HepG2 (cell line): ENCODE data around the gene ENDOD1. TPM values are rescaled to one million over a fixed set of nuclear protein-coding genes. Genes with fewer than 3 reads are reported as not detected.

Experiments
- BCL6 ChIP-seq: IDR thresholded peaks from 2 replicates; pipeline ENCODE4 v1.6.1; 2016; ENCODE audit warnings: missing genetic modification reagents, missing compliant biosample characterization
- FLYWCH1 ChIP-seq: sonication (generic); formaldehyde crosslinking; IDR thresholded peaks from 2 replicates; pipeline ENCODE4 v1.8.1; 2023; ENCODE audit warnings: mild to moderate bottlenecking, missing genetic modification reagents
- SP140L ChIP-seq: sonication (generic); formaldehyde crosslinking; IDR thresholded peaks from 2 replicates; pipeline ENCODE4 v1.4.0; 2020; ENCODE audit warnings: missing genetic modification reagents, borderline replicate concordance
- STAG1 ChIP-seq: sonication (generic); formaldehyde crosslinking; IDR thresholded peaks from 2 replicates; pipeline ENCODE4 v1.4.0; 2020; ENCODE audit warnings: missing genetic modification reagents
- TCF12 ChIP-seq, 2 experiments: fragments of 450-650 bp in 1 of 2; sonication (generic) in 1 of 2; formaldehyde crosslinking in 1 of 2; IDR thresholded peaks; 2 replicates each; pipeline versions ENCODE4 v1.6.1 to v1.8.0; 2017 to 2022; ENCODE audit warnings: antibody characterized with exemption in 1 of 2, mild to moderate bottlenecking in 1 of 2, missing genetic modification reagents in 1 of 2, moderate library complexity in 1 of 2
- THAP11 ChIP-seq: IDR thresholded peaks from 2 replicates; pipeline ENCODE4 v1.6.1; 2016; ENCODE audit warnings: missing biosample characterization, missing genetic modification reagents
- U2AF2 ChIP-seq: fragments of 200-400 bp; formaldehyde crosslinking; IDR thresholded peaks from 2 replicates; pipeline ENCODE4 v1.6.1; 2017; ENCODE audit warnings: low read depth, mild to moderate bottlenecking, low read length
- ZBTB38 ChIP-seq: sonication (generic); formaldehyde crosslinking; IDR thresholded peaks from 2 replicates; pipeline ENCODE4 v1.5.1; 2020; ENCODE audit warnings: mild to moderate bottlenecking, missing genetic modification reagents
- ZBTB8A ChIP-seq: sonication (generic); formaldehyde crosslinking; IDR thresholded peaks from 2 replicates; pipeline ENCODE4 v1.4.0; 2020; ENCODE audit warnings: mild to moderate bottlenecking, low read depth, missing genetic modification reagents, borderline replicate concordance
- ZC3H13 ChIP-seq: sonication (generic); formaldehyde crosslinking; IDR thresholded peaks from 2 replicates; pipeline ENCODE4 v1.8.1; 2023; ENCODE audit warnings: mild to moderate bottlenecking, missing genetic modification reagents, moderate library complexity
- ZFP62 ChIP-seq: sonication (generic); formaldehyde crosslinking; IDR thresholded peaks from 2 replicates; pipeline ENCODE4 v1.4.0; 2020; ENCODE audit warnings: missing genetic modification reagents
- ZNF264 ChIP-seq: sonication (generic); formaldehyde crosslinking; IDR thresholded peaks from 2 replicates; pipeline ENCODE4 v1.4.0; 2020; ENCODE audit warnings: missing genetic modification reagents
- ZNF383 ChIP-seq: sonication (generic); formaldehyde crosslinking; IDR thresholded peaks from 2 replicates; pipeline ENCODE4 v1.4.0; 2020; ENCODE audit warnings: missing genetic modification reagents, mild to moderate bottlenecking, borderline replicate concordance
- ZNF546 ChIP-seq: sonication (generic); formaldehyde crosslinking; conservative IDR thresholded peaks from 2 replicates; pipeline ENCODE4 v1.8.1; 2023; ENCODE audit warnings: mild to moderate bottlenecking, missing genetic modification reagents
- polyA plus RNA-seq, 8 experiments: library from polyadenylated mRNA; depleted of rRNA in 3 of 8; stranded (reverse) in 7 of 8; unstranded in 1 of 8; fragments of >200 nt; fragmentation: Illumina TruSeq in 4 of 8; extraction: Trizol in 4 of 8; gene quantifications; 2 replicates each; pipeline versions ENCODE4 v1.2.1 to v1.2.3, GENCODE V29; 2011 to 2016; ENCODE audit warnings: low read depth in 4 of 8, missing spikeins in 1 of 8, mixed read lengths in 1 of 8; ENCODE audit not compliant: insufficient read depth in 1 of 8
- total RNA-seq, 5 experiments: library from RNA; depleted of rRNA; stranded (reverse); fragments of >200 nt; fragmentation: Illumina TruSeq; extraction: Trizol; gene quantifications; 2 replicates each; pipeline ENCODE4 v1.2.3, GENCODE V29; 2016; ENCODE audit warnings: low read depth in 1 of 5
- TF ChIP-seq, protein P1 (sequence below): IDR thresholded peaks from 2 replicates; pipeline ENCODE4 v1.6.1; 2016; ENCODE audit warnings: missing compliant biosample characterization, missing genetic modification reagents, borderline replicate concordance
- TF ChIP-seq, protein P2 (sequence below): sonication (generic); formaldehyde crosslinking; IDR thresholded peaks from 2 replicates; pipeline ENCODE4 v1.4.0; 2020; ENCODE audit warnings: missing genetic modification reagents
- TF ChIP-seq, protein P3 (sequence below): sonication (generic); formaldehyde crosslinking; IDR thresholded peaks from 2 replicates; pipeline ENCODE4 v1.4.0; 2020; ENCODE audit warnings: missing genetic modification reagents, borderline replicate concordance
- TF ChIP-seq, protein P4 (sequence below): sonication (generic); formaldehyde crosslinking; IDR thresholded peaks from 2 replicates; pipeline ENCODE4 v1.8.0; 2022; ENCODE audit warnings: missing genetic modification reagents, mild to moderate bottlenecking, inconsistent platforms, borderline replicate concordance
- TF ChIP-seq, protein P5 (sequence below): IDR thresholded peaks from 2 replicates; pipeline ENCODE4 v1.6.1; 2018; ENCODE audit warnings: missing genetic modification reagents
- TF ChIP-seq, protein P6 (sequence below): sonication (generic); formaldehyde crosslinking; IDR thresholded peaks from 2 replicates; pipeline ENCODE4 v1.4.0; 2020; ENCODE audit warnings: missing genetic modification reagents

The ENDOD1 gene
- total and polyA plus RNA-seq, 2 of the 13 experiments (the other 11 are each of a cell fraction or from before 2014, with no cell fraction given): 2.0 to 6.8 TPM

DNA sequence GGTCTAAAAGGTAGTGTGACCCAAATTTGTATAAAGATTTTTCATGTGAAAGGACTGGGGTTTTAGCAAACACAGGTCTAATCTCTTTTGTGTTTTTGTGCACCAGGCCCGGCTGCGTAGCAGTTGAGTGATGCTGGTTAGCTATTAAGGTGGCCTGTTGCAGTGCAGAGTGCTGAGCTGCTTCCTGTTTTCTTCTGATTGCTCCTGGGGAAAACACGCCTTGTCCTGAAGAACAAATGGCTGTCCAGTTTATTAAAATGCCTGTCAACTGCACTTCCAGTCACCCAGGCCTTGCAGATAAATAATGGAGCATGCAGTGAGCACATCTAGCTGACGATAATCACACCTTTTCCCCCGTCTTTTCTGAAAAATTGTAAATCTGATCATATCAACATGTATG, 21.1 kb upstream of the ENDOD1 start (continued):
- TF ChIP-seq, protein P1, sequence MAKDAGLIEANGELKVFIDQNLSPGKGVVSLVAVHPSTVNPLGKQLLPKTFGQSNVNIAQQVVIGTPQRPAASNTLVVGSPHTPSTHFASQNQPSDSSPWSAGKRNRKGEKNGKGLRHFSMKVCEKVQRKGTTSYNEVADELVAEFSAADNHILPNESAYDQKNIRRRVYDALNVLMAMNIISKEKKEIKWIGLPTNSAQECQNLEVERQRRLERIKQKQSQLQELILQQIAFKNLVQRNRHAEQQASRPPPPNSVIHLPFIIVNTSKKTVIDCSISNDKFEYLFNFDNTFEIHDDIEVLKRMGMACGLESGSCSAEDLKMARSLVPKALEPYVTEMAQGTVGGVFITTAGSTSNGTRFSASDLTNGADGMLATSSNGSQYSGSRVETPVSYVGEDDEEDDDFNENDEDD: no peak
- TF ChIP-seq, protein P2, sequence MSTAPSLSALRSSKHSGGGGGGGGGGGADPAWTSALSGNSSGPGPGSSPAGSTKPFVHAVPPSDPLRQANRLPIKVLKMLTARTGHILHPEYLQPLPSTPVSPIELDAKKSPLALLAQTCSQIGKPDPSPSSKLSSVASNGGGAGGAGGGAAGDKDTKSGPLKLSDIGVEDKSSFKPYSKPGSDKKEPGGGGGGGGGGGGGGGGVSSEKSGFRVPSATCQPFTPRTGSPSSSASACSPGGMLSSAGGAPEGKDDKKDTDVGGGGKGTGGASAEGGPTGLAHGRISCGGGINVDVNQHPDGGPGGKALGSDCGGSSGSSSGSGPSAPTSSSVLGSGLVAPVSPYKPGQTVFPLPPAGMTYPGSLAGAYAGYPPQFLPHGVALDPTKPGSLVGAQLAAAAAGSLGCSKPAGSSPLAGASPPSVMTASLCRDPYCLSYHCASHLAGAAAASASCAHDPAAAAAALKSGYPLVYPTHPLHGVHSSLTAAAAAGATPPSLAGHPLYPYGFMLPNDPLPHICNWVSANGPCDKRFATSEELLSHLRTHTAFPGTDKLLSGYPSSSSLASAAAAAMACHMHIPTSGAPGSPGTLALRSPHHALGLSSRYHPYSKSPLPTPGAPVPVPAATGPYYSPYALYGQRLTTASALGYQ (CRISPR knock-in tag): peak; percentile 57; the same call in 1 of the 2 replicates
- no peak for TF ChIP-seq BCL6 (CRISPR knock-in tag)
- no peak for TF ChIP-seq ZFP62
- TF ChIP-seq, protein P3, sequence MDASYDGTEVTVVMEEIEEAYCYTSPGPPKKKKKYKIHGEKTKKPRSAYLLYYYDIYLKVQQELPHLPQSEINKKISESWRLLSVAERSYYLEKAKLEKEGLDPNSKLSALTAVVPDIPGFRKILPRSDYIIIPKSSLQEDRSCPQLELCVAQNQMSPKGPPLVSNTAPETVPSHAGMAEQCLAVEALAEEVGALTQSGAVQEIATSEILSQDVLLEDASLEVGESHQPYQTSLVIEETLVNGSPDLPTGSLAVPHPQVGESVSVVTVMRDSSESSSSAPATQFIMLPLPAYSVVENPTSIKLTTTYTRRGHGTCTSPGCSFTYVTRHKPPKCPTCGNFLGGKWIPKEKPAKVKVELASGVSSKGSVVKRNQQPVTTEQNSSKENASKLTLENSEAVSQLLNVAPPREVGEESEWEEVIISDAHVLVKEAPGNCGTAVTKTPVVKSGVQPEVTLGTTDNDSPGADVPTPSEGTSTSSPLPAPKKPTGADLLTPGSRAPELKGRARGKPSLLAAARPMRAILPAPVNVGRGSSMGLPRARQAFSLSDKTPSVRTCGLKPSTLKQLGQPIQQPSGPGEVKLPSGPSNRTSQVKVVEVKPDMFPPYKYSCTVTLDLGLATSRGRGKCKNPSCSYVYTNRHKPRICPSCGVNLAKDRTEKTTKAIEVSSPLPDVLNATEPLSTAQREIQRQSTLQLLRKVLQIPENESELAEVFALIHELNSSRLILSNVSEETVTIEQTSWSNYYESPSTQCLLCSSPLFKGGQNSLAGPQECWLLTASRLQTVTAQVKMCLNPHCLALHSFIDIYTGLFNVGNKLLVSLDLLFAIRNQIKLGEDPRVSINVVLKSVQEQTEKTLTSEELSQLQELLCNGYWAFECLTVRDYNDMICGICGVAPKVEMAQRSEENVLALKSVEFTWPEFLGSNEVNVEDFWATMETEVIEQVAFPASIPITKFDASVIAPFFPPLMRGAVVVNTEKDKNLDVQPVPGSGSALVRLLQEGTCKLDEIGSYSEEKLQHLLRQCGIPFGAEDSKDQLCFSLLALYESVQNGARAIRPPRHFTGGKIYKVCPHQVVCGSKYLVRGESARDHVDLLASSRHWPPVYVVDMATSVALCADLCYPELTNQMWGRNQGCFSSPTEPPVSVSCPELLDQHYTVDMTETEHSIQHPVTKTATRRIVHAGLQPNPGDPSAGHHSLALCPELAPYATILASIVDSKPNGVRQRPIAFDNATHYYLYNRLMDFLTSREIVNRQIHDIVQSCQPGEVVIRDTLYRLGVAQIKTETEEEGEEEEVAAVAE (CRISPR knock-in tag): peak; percentile 100
- TF ChIP-seq ZBTB8A (CRISPR knock-in tag): no peak
- no peak for TF ChIP-seq ZNF383 (CRISPR knock-in tag)
- no peak for TF ChIP-seq SP140L (CRISPR knock-in tag)
- TF ChIP-seq, protein P4, sequence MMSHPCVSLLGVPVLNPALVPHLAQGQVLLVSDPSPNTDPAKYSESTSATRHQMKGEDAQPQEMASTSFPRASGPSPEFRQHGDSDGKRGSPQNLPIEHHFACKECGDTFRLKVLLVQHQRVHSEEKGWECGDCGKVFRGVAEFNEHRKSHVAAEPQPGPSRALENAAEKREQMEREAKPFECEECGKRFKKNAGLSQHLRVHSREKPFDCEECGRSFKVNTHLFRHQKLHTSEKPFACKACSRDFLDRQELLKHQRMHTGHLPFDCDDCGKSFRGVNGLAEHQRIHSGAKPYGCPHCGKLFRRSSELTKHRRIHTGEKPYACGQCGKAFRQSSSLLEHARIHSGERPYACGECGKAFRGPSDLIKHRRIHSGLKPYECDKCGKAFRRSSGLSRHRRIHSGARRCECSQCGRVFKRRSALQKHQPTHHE: no peak
- no peak for TF ChIP-seq U2AF2
- TF ChIP-seq, protein P5, sequence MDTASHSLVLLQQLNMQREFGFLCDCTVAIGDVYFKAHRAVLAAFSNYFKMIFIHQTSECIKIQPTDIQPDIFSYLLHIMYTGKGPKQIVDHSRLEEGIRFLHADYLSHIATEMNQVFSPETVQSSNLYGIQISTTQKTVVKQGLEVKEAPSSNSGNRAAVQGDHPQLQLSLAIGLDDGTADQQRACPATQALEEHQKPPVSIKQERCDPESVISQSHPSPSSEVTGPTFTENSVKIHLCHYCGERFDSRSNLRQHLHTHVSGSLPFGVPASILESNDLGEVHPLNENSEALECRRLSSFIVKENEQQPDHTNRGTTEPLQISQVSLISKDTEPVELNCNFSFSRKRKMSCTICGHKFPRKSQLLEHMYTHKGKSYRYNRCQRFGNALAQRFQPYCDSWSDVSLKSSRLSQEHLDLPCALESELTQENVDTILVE (CRISPR knock-in tag): no peak
- TF ChIP-seq ZC3H13 (CRISPR knock-in tag): no peak
- peak; percentile 81 for TF ChIP-seq THAP11 (CRISPR knock-in tag)
- peak; percentile 81 for TF ChIP-seq ZNF264 (CRISPR knock-in tag)
- no peak for TF ChIP-seq TCF12 (IDR thresholded peaks at IDR 0.05)
- no peak for TF ChIP-seq TCF12 (CRISPR knock-in tag; IDR thresholded peaks at IDR 0.05)
- no peak for TF ChIP-seq ZNF546 (CRISPR knock-in tag)
- no peak for TF ChIP-seq ZBTB38 (CRISPR knock-in tag)
- no peak for TF ChIP-seq FLYWCH1 (CRISPR knock-in tag)
- TF ChIP-seq STAG1 (CRISPR knock-in tag): no peak
- TF ChIP-seq, protein P6, sequence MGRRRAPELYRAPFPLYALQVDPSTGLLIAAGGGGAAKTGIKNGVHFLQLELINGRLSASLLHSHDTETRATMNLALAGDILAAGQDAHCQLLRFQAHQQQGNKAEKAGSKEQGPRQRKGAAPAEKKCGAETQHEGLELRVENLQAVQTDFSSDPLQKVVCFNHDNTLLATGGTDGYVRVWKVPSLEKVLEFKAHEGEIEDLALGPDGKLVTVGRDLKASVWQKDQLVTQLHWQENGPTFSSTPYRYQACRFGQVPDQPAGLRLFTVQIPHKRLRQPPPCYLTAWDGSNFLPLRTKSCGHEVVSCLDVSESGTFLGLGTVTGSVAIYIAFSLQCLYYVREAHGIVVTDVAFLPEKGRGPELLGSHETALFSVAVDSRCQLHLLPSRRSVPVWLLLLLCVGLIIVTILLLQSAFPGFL (CRISPR knock-in tag): no peak
